ENCODE results near the gene DNAH9.

The DNAH9 gene

GRCh38 chr17:11627301-11627940 lies 29.2 kb downstream of the DNAH9 start:
- H3K9me3 Mint-ChIP-seq, result peaks cover 21% of the 10 kb centered on the region
- H3K4me3 Mint-ChIP-seq, result no peak overlapping the region

GRCh38 chr17:11628374-11628773 lies 30.1 kb downstream of the DNAH9 start:
- no peaks in the 10 kb centered on the region for H3K36me3 Mint-ChIP-seq (ENCODE audit: low read depth)
- no peak overlapping the region for H3K27ac Mint-ChIP-seq
- no peak overlapping the region for H3K4me3 Mint-ChIP-seq
- peaks cover 28% of the 10 kb centered on the region for H3K9me3 Mint-ChIP-seq
- no peaks in the 10 kb centered on the region for H3K27me3 Mint-ChIP-seq (ENCODE audit: low read depth)
- H3K4me1 Mint-ChIP-seq (ENCODE audit: low read depth), result no peaks in the 10 kb centered on the region

More at GRCh38 chr17:11627301-11627940, 29.2 kb downstream of the DNAH9 start:
- Mint-ChIP-seq H3K36me3 (ENCODE audit: low read depth) (no peaks in the 10 kb centered on the region), H3K27me3 (ENCODE audit: low read depth) (no peaks in the 10 kb centered on the region), H3K27ac (no peak overlapping the region), H3K4me1 (ENCODE audit: low read depth) (no peaks in the 10 kb centered on the region)

- Mint-ChIP-seq H3K4me1 (ENCODE audit: low read depth) (no peaks in the 10 kb centered on the region), H3K9me3 (peaks cover 24% of the 10 kb centered on the region), H3K4me3 (no peak overlapping the region), H3K27me3 (ENCODE audit: low read depth) (no peaks in the 10 kb centered on the region), H3K36me3 (ENCODE audit: low read depth) (no peaks in the 10 kb centered on the region), H3K27ac (no peak overlapping the region)
Observed at GRCh38 chr17:11628831-11629230, 30.6 kb downstream of the DNAH9 start.

GRCh38 chr17:11636771-11637170 lies 38.5 kb downstream of the DNAH9 start:
- H3K27ac Mint-ChIP-seq, result no peak overlapping the region
- peaks cover 23% of the 10 kb centered on the region for H3K9me3 Mint-ChIP-seq
- H3K27me3 Mint-ChIP-seq (ENCODE audit: low read depth), result no peaks in the 10 kb centered on the region
- no peak overlapping the region for H3K4me3 Mint-ChIP-seq
- H3K4me1 Mint-ChIP-seq (ENCODE audit: low read depth), result no peaks in the 10 kb centered on the region
- no peaks in the 10 kb centered on the region for H3K36me3 Mint-ChIP-seq (ENCODE audit: low read depth)

- no peak overlapping the region for H3K27ac Mint-ChIP-seq
- H3K27me3 Mint-ChIP-seq (ENCODE audit: low read depth), result no peaks in the 10 kb centered on the region
- no peaks in the 10 kb centered on the region for H3K4me1 Mint-ChIP-seq (ENCODE audit: low read depth)
- H3K9me3 Mint-ChIP-seq, result peaks cover 15% of the 10 kb centered on the region
- no peak overlapping the region for H3K4me3 Mint-ChIP-seq
- no peaks in the 10 kb centered on the region for H3K36me3 Mint-ChIP-seq (ENCODE audit: low read depth)
Observed at GRCh38 chr17:11637796-11638195, 39.5 kb downstream of the DNAH9 start.

- H3K4me1 Mint-ChIP-seq (ENCODE audit: low read depth), result no peaks in the 10 kb centered on the region
- H3K36me3 Mint-ChIP-seq (ENCODE audit: low read depth), result no peaks in the 10 kb centered on the region
- H3K9me3 Mint-ChIP-seq, result peaks cover 9% of the 10 kb centered on the region
- no peak overlapping the region for H3K27ac Mint-ChIP-seq
- no peaks in the 10 kb centered on the region for H3K27me3 Mint-ChIP-seq (ENCODE audit: low read depth)
- H3K4me3 Mint-ChIP-seq, result no peak overlapping the region
Observed at GRCh38 chr17:11638700-11639265, 40.5 kb downstream of the DNAH9 start.

- Mint-ChIP-seq H3K4me1 (ENCODE audit: low read depth) (peaks cover 3% of the 10 kb centered on the region), H3K36me3 (ENCODE audit: low read depth) (no peaks in the 10 kb centered on the region), H3K4me3 (no peak overlapping the region)
Observed at GRCh38 chr17:11639736-11640462, 41.6 kb downstream of the DNAH9 start.

GRCh38 chr17:11640463-11640814 lies 42.2 kb downstream of the DNAH9 start:
- H3K27me3 Mint-ChIP-seq (ENCODE audit: low read depth), result no peaks in the 10 kb centered on the region
- peaks cover 3% of the 10 kb centered on the region for H3K4me1 Mint-ChIP-seq (ENCODE audit: low read depth)
- no peak overlapping the region for H3K27ac Mint-ChIP-seq
- no peak overlapping the region for H3K4me3 Mint-ChIP-seq
- H3K9me3 Mint-ChIP-seq, result peaks cover 5% of the 10 kb centered on the region
- H3K36me3 Mint-ChIP-seq (ENCODE audit: low read depth), result no peaks in the 10 kb centered on the region

More at GRCh38 chr17:11639736-11640462, 41.6 kb downstream of the DNAH9 start:
- Mint-ChIP-seq H3K27ac (no peak overlapping the region), H3K9me3 (peaks cover 5% of the 10 kb centered on the region), H3K27me3 (ENCODE audit: low read depth) (no peaks in the 10 kb centered on the region)

GRCh38 chr17:11641521-11642275 lies 43.4 kb downstream of the DNAH9 start:
- Mint-ChIP-seq H3K9me3 (peaks cover 5% of the 10 kb centered on the region), H3K4me1 (ENCODE audit: low read depth) (peaks cover 3% of the 10 kb centered on the region), H3K4me3 (no peak overlapping the region), H3K27me3 (ENCODE audit: low read depth) (no peaks in the 10 kb centered on the region), H3K27ac (no peak overlapping the region), H3K36me3 (ENCODE audit: low read depth) (no peaks in the 10 kb centered on the region)

GRCh38 chr17:11642655-11643054 lies 44.4 kb downstream of the DNAH9 start:
- Mint-ChIP-seq H3K36me3 (ENCODE audit: low read depth) (no peaks in the 10 kb centered on the region), H3K9me3 (peaks cover 5% of the 10 kb centered on the region), H3K27me3 (ENCODE audit: low read depth) (no peaks in the 10 kb centered on the region), H3K27ac (no peak overlapping the region), H3K4me3 (no peak overlapping the region), H3K4me1 (ENCODE audit: low read depth) (peaks cover 3% of the 10 kb centered on the region)

GRCh38 chr17:11643851-11644250 lies 45.6 kb downstream of the DNAH9 start:
- H3K36me3 Mint-ChIP-seq (ENCODE audit: low read depth), result no peaks in the 10 kb centered on the region
- H3K4me3 Mint-ChIP-seq, result no peak overlapping the region
- H3K27ac Mint-ChIP-seq, result no peak overlapping the region
- no peaks in the 10 kb centered on the region for H3K27me3 Mint-ChIP-seq (ENCODE audit: low read depth)
- peaks cover 3% of the 10 kb centered on the region for H3K9me3 Mint-ChIP-seq
- H3K4me1 Mint-ChIP-seq (ENCODE audit: low read depth), result peaks cover 3% of the 10 kb centered on the region

GRCh38 chr17:11644265-11645212 lies 46.3 kb downstream of the DNAH9 start:
- H3K9me3 Mint-ChIP-seq, result no peaks in the 10 kb centered on the region
- H3K36me3 Mint-ChIP-seq (ENCODE audit: low read depth), result no peaks in the 10 kb centered on the region
- H3K27me3 Mint-ChIP-seq (ENCODE audit: low read depth), result no peaks in the 10 kb centered on the region
- H3K4me1 Mint-ChIP-seq (ENCODE audit: low read depth), result peaks cover 3% of the 10 kb centered on the region
- H3K4me3 Mint-ChIP-seq, result no peak overlapping the region
- no peak overlapping the region for H3K27ac Mint-ChIP-seq

GRCh38 chr17:11645426-11645825 lies 47.2 kb downstream of the DNAH9 start:
- no peaks in the 10 kb centered on the region for H3K9me3 Mint-ChIP-seq
- no peak overlapping the region for H3K27ac Mint-ChIP-seq
- peaks cover 3% of the 10 kb centered on the region for H3K4me1 Mint-ChIP-seq (ENCODE audit: low read depth)
- no peaks in the 10 kb centered on the region for H3K27me3 Mint-ChIP-seq (ENCODE audit: low read depth)
- H3K36me3 Mint-ChIP-seq (ENCODE audit: low read depth), result no peaks in the 10 kb centered on the region
- H3K4me3 Mint-ChIP-seq, result no peak overlapping the region

- Mint-ChIP-seq H3K4me3 (no peak overlapping the region), H3K9me3 (no peaks in the 10 kb centered on the region), H3K27me3 (ENCODE audit: low read depth) (no peaks in the 10 kb centered on the region), H3K36me3 (ENCODE audit: low read depth) (no peaks in the 10 kb centered on the region), H3K4me1 (ENCODE audit: low read depth) (no peaks in the 10 kb centered on the region), H3K27ac (no peak overlapping the region)
Observed at GRCh38 chr17:11651089-11651488, 52.8 kb downstream of the DNAH9 start.
